Stimulated activated CD8-positive, alpha-beta memory T cell treated with anti-CD3 and anti-CD28 coated beads, Interleukin-4, amount 100 ng/mL, for 24 hours (primary cell): Measurements from ENCODE around the gene CASKIN2.

Experiments used
- DNase-seq: peaks from one replicate; pipeline ENCODE4 v3.0.0-alpha.2; 2020; ENCODE audit warnings: low read depth

CASKIN2 gene

DNA sequence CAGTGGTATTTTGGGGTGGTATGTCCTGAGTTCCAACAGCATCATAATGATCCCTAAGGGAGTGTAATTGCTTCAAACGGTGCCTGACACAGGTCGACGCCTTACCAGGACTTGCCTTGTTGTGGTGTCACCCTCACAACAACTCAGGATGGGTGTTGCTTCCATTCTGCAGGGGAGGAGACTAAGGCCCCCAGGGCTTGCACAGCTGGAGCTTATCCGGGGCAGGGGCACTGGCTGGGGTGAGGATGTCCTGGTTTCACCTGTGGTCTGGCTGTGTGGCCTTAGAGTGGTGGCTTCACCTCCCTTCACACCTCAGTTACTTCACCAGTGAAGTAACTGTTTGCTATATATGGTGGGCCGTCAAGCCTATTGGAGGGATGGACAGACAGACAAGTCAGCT, 33.5 kb upstream of the CASKIN2 start:
- DNase-seq, result no peak

DNA sequence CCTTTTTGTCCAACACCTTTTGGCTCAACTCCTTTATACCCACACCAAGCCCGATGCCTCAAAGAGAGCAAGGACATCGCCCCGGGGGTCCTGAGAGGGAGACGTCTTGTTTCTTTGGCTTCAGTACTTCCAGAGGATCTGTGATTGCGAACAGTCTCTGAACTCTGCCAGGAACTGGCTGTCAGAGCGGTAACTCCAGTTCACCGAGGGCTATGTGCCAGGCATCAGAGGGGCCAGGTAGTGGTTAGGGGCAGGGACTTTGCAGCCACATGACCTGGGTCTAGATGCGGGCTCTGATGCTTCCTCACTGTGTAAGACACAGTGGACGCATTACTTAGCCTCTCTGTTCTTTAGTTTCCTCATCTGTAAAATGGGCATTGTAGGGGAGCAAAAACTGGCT, 31.8 kb upstream of the CASKIN2 start:
- DNase-seq, result no peak

- no peak for DNase-seq
These were observed 30.8 kb upstream of the CASKIN2 start for GRCh38 chr17:75546181-75546580.

- DNase-seq, result no peak
These were observed 28.9 kb upstream of the CASKIN2 start for GRCh38 chr17:75544250-75544649.

DNA sequence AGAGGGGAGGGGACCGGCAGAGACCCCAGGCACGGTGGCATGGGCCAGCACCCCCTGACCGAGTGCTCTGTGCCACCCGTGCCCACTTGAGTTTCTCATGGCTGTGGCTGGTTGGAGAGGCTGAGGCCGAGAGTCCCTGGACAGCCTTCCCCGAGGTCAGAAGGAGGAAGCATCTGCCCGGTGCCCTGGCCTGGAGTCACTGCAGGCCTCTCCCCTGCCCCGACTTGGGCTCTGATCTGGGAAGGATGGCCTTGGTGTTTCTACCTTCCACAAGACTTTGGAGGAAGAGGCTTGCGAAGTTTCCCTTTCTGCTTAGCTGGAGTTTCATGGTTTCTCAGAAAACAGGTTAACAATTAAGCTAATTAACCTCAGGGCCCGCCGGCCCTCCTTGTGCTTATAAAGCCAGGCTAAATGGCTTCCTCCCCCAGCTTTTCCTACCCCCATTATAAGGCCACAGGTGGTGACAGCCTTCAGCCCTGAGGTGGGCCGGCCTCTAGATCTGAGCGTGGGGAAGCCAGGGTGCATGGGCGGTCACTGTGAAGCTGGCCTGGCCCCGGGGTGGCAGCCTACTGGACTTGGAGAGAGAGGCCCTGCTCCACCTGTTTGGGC, 27.5 kb upstream of the CASKIN2 start:
- no peak for DNase-seq

- no peak for DNase-seq
These were observed 26.9 kb upstream of the CASKIN2 start for GRCh38 chr17:75542229-75542628.

GRCh38 chr17:75540923-75541503, 25.7 kb upstream of the CASKIN2 start:
- no peak for DNase-seq

DNA sequence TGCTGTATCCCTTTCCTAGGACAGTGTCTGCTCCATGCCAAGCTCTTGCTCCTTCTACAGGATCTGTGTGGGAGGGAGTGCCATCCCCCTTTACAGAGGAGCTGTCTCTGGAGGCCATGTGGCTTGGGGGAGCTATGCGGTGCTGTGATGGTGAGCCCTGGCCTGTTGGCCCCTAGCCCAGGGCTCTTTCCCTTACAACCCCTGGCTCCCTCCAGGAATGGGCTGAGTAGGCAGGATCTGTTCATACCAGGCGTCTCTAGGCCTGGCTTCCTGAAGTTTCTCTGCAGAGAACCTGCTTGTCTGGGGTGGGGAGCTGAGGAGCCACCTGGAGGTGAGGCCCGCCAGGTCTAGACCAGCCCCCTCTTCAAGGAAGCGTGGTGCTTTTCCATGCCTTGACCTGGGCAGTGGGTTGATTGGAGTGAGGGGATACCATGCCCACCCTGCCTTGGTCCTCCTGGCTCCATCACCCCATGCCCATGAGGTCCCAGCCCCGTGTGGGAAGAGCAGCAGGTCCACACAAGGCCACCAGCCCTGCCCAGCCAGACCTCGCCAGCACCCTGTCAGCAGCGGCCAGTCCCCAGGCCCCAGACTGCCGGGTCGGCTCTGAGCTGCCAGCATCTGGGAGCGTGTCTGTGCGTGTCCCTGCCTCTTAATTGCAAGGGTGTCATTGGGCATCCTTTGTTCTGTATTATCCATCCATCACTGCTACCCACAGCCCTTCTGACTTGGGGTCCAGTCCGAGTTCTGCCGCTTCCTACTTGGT, 24.8 kb upstream of the CASKIN2 start:
- no peak for DNase-seq

- no peak for DNase-seq
These were observed 21.0 kb upstream of the CASKIN2 start for GRCh38 chr17:75536366-75536765.

DNA sequence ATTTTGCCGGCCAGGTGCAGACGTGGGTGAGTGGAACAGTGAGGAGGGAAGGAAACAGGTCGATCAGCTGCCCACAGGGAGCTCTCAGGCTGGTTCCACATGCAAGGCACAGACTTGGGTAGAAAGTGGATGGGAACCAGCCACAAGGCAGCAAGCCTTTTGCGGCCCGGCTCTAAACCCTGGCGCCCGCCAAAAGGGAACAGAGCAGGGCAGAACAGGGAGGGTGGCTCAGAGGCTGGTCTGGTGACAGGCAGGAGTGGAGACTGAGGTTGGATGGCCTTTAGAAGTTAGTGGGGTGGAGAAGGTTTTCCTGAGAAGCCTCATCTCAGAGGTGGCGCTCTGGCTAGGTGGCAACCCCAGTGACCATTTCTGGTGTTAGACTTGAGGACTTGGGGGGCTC, 20.5 kb upstream of the CASKIN2 start:
- DNase-seq, result no peak

DNA sequence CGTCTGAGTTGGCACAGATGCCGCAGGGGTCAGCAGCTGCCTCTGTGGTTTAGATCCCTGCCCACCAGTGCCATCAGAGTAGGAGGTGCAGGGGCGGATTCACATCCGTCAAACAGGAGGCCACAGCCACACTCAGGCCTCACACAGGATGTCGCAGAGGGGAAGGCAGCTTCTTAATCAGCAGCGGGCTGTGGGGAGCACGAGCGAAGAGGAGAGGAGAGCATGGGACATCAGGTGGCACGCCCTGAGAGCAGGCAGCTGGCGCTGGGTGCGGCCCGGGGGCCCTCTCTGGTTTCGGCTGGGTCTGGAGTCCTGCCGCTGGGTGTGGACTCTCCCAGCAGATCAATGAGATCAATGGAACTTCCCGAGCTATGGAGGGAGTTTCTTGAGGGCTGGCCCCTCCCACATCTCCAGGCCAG, 19.8 kb upstream of the CASKIN2 start:
- DNase-seq, result peak; percentile 58

GRCh38 chr17:75531721-75532072, 16.4 kb upstream of the CASKIN2 start:
- DNase-seq, result no peak

GRCh38 chr17:75530837-75531720, 15.7 kb upstream of the CASKIN2 start:
- no peak for DNase-seq

DNA sequence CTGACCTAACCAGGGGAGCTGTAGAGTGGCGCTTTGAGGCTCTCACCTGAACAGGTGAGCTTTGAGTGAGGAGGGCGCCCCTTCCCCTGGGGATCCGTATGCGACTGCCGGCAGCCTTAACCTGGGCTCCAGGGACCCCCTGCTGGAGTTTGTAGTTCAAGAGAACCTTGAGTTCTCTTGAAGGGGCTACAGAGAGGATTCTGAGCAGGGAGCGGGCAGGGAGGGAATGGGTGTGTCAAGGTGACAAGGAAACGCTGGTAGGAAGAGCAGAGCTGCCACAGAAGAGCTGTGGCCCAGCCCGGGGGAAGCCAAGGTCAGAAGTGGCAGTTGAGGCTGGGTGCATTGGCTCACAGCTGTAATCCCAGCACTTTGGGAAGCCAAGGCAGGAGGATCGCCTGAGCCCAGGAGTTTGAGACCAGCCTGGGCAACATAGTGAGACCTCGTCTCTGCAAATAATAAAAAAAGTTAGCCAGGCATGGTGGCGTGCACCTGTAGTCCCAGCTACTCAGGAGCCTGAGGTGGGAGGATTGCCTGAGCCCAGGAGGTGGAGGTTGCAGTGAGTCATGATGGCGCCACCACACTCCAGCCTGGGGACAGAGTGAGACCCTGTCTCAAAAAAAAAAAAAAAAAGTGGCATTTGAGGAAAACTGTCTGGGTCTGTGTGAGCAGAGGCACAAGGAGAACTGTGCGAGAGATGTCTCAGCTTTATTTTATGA, 11.4 kb upstream of the CASKIN2 start:
- DNase-seq, result no peak

GRCh38 chr17:75525806-75526554, 10.6 kb upstream of the CASKIN2 start:
- no peak for DNase-seq

- DNase-seq, result peak; percentile 71
These were observed 9.9 kb upstream of the CASKIN2 start, which contains the start of gene LLGL2 for GRCh38 chr17:75524970-75525805. TSS of gene LLGL2 (plus strand) at chr17:75525697. CDS start at chr17:75543427, 17,730 bp downstream.

GRCh38 chr17:75524269-75524969, 9.1 kb upstream of the CASKIN2 start:
- DNase-seq, result no peak

GRCh38 chr17:75523647-75524046, 8.3 kb upstream of the CASKIN2 start:
- DNase-seq, result no peak

DNA sequence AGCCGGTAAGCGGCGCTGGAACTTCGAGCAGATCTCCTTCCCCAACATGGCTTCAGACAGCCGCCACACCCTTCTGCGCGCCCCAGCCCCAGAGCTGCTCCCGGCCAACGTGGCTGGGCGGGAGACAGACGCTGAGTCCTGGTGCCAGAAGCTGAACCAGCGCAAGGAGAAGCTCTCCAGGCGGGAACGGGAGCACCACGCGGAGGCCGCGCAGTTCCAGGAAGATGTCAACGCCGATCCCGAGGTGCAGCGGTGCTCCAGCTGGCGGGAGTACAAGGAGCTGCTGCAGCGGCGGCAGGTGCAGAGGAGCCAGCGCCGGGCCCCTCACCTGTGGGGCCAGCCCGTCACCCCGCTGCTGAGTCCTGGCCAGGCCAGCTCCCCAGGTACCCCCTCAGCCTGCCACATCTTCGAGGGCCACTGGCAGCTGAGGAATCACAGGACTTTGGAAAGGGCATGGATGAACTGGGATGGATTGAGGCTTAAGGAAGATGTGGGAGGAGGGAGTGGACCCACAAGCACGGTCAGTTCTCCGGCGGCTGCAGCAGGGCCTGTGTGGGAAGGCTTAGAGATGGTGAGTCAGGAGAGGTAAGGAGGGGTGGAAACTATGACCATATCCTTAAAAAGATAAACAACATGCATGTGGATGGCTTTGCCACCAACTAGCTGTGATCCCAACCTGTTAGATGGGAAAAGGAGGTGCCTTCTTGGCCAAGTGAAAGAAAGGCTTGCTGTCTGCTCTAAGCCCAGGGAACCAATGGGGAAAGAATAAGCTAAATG, 6.8 kb upstream of the CASKIN2 start:
- DNase-seq, result no peak
